GM12875 (cell line): Measurements from ENCODE around the gene RBM33.

ENCODE experiments used
- H3K4me3 ChIP-seq: one replicate; pipeline ENCODE4 v1.5.1; 2011; ENCODE audit warnings: low read depth, low read length, control low read depth
- CTCF ChIP-seq: IDR thresholded peaks from 2 replicates; pipeline ENCODE4 v1.5.1; 2011; ENCODE audit warnings: low read depth, mild to moderate bottlenecking, control low read depth, inconsistent platforms, low read length, moderate library complexity, borderline replicate concordance; ENCODE audit not compliant: insufficient read depth

RBM33 gene

DNA sequence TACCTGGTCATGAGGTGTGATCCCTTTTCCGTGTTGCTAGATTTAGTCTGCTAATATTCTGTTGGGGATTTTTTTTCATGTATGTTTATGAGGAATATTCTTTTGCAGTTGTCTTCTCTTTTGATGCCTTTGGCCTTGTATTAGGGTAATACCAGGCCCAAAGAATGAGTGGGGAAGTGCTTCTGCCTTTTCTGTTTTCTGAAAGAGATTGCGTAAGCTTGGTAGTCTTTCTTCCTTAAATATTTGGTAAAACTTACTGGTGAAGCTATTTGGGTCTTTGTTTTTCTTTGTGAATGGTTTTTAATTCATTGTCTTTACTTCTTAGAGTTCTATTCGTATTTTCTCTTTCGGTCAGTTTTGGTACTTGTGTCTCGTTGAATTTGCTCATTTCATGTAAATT, 116.7 kb downstream of the RBM33 start:
- no peak overlapping the region for H3K4me3 ChIP-seq
- TF ChIP-seq CTCF: no peak

DNA sequence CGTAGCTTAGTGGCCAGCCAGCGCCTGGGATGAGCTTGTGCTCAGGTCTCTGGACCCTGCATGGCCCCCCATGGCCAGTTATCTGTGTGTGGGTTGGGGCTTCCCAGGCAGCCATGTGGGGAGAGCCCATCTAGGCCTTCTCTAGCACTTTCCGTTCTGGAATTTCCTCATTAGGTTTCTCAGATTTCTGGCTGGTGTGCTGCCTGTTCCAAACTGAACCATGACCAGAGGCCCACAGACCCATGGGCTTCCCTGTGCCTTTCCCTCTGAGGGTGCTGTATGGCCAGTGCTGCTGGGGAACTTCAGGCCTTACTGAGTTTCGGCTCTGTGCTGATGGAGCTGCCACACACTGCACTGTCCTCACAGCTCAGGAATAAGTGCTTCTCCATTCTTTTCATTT, 117.6 kb downstream of the RBM33 start:
- H3K4me3 ChIP-seq: no peak overlapping the region
- no peak for TF ChIP-seq CTCF

GRCh38 chr7:155762655-155763054, 118.2 kb downstream of the RBM33 start:
- H3K4me3 ChIP-seq: no peak overlapping the region
- TF ChIP-seq CTCF: no peak

GRCh38 chr7:155763122-155763521, 118.7 kb downstream of the RBM33 start:
- no peak overlapping the region for H3K4me3 ChIP-seq
- TF ChIP-seq CTCF: no peak

- TF ChIP-seq CTCF: no peak
- H3K4me3 ChIP-seq: no peak overlapping the region
These were observed 119.4 kb downstream of the RBM33 start for GRCh38 chr7:155763691-155764437.

DNA sequence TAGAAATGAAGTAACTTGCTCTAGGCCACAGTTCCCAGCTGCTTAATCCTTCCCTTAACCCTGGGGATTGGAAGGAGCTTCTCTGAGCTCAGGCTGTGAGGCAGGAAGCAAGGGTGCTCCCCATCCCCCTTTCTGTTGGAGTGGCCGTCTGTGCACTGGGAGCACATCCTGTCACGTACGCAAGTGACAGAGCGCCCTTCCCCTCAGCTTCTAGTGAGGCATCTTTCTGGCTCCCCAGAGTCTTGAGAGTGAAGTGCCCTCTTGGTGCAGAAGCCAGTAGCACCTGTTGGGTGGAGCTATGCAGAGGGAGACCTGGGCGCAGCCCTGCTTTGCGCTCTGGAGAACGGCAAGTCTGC, 120.0 kb downstream of the RBM33 start:
- H3K4me3 ChIP-seq: no peak overlapping the region
- no peak for TF ChIP-seq CTCF

GRCh38 chr7:155765458-155765857, 121.0 kb downstream of the RBM33 start:
- TF ChIP-seq CTCF: no peak
- no peak overlapping the region for H3K4me3 ChIP-seq
